NCI-H2171 (cell line): ENCODE measurements around the gene RPAP2.

Source experiments
- DNase-seq: peaks from one replicate; lab custom pipeline; 2025; lab: John Stamatoyannopoulos, UW

The RPAP2 gene

DNA sequence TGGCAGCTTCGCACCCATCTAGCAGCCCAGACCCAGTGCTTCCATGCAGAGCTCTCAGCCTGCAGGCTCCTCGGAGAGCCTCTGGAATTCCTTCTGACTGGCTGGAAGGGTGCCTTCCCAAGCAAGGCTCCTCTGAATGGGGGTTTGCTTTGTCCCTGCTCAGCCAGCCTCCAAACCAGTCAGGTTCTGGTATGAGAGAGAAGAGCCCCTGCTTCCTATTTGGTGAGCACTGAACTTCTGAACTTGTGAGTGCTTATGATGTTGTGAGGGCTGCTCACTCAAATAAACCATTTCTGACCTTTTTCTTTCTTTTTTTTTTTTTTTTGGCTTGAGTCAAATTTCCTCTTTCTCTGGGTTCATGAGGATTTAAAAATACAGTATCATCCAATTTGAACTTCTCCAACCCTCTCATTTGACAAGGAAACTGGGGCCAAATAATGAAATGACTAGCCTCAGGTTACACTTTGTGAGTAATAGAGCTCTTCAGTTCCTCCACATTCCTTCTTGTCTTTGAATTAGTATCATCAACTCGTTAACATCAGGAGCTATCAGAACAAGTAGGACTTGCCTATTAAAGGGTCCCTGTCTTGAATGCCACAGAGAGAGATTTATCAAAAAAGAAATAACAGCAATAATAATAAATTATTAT, 148.3 kb downstream of the RPAP2 start:
- no peak for DNase-seq

DNA sequence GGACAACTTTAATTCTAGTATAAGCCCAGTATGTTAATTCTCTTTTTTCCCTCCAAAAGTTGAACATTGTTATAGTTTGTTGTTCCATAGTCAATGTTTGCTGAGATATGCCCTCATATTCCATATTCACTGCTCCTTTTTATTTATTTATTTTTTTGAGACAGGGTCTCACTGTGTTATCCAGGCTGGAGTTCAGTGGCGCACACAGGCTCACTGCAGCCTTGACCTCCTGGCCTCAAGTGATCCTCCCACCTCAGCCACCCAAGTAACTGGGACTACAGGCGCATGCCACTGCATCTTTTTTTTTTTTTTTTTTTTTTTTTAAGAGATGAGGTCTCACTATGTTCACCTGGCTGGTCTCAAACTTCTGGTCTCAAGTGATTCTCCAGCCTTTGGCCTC, 149.1 kb downstream of the RPAP2 start:
- DNase-seq, result no peak
